Endometrial microvascular endothelial cells (primary cell): ENCODE measurements around the gene DCLRE1B. TPM values are rescaled to one million over a fixed set of nuclear protein-coding genes. Genes with fewer than 3 reads are reported as not detected.
"Not testable (repeated sequence)": the region's sequence is repeated elsewhere in the genome, so short reads cannot be mapped to it uniquely, and the experiment has no call there.

Source experiments
- in situ Hi-C: cut with HindIII; loops from 2 replicates; pipeline ENCODE4 v1.10.0; 2017; ENCODE audit warnings: low sequenced_read_pairs, low pct_unique_long_range_greater_than_20kb; ENCODE audit errors: inconsistent ontology term
- total RNA-seq: library from RNA; depleted of rRNA; stranded (reverse); fragments of >200 nt; gene quantifications from one replicate; pipeline ENCODE4 v1.2.3, GENCODE V29; 2015; ENCODE audit errors: inconsistent ontology term

Gene DCLRE1B
- total RNA-seq, 1 donor from 2014 or later = 8.2 TPM

DNA sequence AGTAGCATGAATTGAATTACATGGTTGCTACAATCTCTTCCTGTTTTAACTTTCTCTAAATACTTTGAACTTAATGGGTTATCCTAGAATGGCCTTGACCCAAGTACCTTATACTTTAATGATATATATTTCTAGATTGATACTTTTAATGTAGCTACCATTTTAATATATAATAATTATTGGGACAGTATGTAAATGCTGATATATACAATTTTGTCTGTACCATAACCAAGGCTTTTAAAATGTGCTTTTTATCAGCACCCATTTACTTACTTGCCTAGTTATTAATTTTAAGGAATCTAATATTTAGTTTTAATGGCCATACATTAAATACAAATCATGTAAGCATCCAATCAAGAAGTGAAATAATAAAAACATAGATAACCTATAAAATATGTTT lies 37.4 kb downstream of the DCLRE1B start:
- in situ Hi-C loops = no loop called here

DNA sequence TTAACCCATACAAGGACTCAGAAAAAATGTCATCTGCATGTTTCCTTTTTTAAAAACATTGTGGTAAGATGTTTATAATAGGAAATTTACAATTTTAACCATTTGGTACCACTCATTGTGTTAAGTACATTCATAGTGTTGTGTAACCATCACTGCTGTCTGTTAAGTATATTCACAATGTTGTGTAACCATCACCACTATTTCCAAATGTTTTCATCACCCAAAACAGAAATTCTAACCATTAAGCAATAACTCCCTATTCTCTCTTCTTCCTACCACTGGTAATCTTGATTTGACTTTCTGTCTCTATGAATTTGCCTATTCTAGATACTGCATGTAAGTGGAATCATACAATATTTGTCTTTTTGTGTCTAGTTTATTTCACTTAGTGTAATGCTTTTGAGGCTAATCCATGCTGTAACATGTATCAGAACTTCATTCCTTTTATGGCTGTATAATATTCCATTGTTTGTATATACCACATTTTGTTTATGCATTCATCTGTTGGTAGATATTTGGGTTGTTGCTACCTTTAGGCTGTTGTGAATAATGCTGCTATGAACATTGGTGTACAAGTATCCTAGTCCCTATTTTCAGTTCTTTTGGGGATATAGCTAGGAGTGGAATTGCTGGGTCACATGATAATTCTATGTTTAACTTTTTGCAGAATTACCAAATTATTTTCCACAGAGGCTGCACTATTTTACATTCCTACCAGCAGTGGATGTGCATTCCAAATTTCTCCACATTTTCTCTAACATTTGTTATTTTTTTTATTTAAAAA lies 38.1 kb downstream of the DCLRE1B start:
- in situ Hi-C loops = no loop called here

DNA sequence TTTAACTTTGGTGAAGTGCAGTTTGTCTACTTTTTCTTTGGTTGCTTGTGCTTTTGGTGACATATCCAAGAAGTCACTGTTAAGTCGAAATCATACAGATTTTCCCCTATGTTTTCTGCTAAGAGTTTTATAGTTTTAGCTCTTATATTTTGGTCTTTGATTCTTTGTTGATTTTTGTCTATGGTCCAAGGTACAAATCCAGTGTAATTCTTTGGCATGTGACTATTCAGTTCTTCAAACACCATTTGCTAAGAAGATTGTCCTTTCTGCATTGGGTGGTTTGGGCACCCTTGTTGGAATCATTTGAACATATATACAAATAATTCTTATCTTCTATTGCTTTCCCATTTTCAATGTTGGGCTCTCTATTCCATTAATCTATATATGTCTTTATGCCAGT lies 40.2 kb downstream of the DCLRE1B start:
- in situ Hi-C loops = no loop called here

DNA sequence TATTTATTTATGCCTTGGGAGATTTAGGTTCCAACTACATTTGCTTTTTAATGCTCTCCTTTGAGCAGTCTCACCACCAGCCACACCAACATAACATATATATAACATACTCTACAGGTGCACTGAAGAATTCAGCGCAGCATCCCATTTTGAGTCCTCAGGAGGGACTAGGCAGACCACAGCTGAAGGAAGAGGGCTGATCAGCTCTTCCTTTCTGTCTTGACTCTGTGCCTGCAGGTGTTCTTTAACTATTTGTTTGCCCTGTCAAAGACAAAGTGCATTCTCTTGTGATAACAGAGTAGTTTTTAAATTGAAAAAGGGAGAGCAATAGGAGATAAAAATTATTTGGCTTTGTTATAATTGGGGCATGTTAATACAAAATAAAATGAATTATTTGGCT lies 41.0 kb downstream of the DCLRE1B start:
- in situ Hi-C loops = no loop called here

DNA sequence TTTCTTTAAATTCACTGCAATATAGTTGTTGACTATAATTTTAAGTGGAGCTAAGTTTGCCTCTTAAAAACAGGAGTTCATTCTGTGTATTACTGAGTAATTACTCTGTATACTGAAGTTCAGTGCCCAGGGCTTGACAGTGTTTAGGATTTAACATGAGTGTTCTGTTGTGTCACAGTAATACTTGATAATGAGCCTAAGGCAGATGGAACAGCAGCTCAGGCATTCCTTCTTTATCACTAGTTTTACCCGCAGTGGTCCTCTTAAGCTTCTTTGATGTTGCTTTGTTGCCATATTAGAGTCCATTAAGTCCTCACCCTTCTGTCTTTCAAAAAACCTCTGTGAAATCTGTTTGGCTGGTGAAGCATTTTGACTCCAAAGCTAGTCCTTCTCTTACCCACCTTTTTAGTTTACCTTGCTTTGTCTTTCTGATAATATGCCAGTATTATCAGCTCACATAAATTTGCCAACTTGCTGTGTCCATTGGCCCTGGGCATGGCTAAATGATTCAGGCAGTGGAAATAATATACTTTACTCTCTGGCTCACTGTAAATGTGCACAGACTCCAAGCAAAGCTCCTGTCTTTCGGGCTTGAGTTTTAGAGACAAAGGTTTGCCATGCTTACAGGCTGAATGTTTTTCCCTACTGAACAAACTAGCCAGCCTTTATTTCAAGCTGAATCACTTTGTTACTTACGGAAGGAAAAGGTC lies 41.7 kb downstream of the DCLRE1B start:
- in situ Hi-C loops = no loop called here

DNA sequence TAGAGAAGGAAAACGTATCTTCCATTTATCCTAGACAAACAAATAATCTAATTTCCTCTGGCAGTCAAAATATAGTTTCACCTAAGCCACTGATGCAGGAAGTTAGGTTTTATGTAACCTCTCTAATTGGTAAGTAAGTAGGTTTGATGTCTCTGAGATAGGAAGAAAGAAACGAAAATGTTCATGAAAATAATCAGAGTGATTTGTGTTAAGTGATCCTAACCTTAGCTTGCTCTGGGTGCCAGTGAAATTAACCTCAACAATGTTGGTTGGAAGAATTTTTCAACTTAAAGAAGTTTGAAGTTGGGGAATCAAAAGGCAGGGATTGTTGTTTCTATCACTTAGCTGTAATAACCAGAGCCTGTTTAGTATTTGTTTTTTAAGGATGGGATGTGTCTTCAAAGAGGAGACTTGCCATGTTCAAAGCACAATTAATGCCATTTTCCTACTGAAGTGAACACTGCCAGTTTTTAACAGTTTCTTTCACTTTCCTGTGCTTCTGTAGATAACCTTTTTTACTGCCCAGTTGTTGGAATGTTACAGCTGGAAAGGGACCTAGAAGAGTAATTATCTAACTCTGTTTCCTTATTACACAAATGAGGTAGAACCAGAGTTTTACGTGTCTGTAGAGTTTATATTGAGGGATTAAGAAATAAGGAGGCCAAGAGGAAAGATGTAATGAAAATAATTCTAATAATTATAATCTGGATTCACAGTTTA lies 42.4 kb downstream of the DCLRE1B start:
- in situ Hi-C loops = no loop called here

DNA sequence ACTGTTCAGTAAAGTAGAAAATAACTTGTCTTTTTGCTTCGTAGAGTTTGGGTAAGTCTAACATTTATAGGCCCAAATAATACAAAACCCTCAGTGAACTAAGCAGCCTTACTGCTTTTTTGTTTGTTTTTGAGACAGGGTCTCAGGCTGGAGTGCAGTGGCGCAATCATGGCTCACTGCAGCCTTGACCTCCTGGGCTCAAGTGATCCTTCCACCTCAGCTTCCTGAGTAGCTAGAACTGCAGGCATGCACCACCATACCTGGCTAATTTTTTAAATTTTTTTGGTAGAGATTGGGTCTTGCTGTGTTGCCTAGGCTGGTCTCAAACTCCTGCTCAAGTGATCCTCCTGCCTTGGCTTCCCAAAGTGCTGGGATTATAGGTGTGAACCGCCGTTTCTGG lies 43.0 kb downstream of the DCLRE1B start:
- in situ Hi-C loops = not testable (repeated sequence)

DNA sequence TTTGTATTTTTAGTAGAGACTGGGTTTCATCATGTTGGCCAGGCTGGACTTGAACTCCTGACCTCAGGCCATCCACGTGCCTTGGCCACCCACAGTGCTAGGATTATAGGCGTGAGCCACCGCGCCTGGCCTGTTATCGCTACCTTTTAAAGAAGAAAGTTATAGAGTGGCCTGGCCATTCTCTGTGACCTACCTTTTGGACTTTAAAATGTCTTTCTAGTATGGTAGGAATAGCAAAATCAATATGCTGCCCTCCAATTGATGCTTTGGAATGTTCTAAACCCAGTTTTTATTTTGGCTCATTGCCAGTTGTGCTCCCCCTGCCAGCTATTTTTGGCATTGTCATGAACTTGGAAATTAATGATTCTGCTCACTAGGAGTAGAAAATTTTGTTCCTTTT lies 43.9 kb downstream of the DCLRE1B start:
- in situ Hi-C loops = no loop called here

DNA sequence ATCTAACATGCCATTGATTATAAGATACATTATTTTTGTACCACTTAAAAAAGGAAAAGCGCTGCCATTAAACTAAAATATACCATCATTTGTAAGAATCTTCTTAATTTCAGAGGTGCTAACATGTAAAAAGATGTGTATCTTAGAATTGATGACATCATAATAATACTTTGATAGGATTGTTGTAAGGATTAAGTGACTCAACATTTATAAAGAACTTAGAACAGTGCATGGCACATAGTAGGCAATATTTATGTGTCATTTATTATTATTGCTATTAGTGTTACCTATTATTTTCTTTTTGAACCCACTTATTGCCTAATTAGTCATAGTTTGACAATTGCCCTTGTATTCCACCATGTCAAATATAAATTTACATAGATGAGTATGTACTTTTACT lies 45.8 kb downstream of the DCLRE1B start:
- in situ Hi-C loops = no loop called here

DNA sequence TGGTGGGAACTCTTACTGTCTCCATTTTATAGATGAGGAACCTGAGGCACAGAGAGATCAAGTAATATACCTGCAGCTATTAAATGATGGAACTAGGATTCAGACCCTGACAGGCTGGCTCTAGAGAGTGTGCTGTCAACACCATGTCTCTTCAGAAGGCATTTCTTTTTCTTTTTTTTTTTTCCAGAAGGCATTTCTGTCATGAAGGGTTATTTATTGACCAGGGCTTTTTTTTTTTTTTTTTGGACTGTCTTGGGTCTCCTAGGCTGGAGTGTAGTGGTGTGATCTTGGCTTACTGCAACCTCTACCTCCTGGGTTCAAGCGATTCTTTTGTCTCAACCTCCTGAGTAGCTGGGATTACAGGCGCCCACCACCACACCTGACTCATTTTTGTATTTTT lies 46.6 kb downstream of the DCLRE1B start:
- in situ Hi-C loops = no loop called here

DNA sequence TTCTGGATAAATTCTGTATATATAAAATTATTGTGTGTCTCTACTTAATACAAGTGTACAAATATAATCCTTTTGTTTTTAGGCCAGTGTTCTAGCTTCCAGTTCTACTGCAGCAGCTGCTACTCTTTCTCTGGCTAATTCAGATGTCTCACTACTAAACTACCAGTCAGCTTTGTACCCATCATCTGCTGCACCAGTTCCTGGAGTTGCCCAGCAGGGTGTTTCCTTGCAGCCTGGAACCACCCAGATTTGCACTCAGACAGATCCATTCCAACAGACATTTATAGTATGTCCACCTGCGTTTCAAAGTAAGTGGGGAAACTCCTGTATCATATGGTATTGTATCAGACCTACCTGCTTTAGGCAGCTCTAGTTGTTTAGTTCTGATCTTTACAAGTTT lies 52.9 kb downstream of the DCLRE1B start:
- in situ Hi-C loops = no loop called here

DNA sequence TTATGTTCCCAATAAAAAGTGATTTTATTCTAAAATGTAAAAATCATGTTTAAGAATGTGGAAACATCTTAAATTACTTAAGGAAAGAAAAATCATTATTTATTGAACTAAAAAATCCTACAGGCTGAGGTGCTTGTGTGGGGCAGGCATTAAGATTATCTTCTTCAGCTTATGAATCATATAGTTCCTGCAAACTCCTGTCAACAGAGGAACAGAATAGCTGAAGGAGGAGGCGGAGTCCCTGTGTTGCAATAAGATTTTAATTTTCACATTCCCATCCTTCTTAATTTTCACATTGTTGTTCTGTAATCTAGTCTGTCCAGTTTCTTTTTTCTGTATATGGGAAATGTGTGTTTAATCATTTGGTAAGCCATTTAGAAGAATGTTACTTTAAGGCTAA lies 53.6 kb downstream of the DCLRE1B start:
- in situ Hi-C loops = no loop called here

DNA sequence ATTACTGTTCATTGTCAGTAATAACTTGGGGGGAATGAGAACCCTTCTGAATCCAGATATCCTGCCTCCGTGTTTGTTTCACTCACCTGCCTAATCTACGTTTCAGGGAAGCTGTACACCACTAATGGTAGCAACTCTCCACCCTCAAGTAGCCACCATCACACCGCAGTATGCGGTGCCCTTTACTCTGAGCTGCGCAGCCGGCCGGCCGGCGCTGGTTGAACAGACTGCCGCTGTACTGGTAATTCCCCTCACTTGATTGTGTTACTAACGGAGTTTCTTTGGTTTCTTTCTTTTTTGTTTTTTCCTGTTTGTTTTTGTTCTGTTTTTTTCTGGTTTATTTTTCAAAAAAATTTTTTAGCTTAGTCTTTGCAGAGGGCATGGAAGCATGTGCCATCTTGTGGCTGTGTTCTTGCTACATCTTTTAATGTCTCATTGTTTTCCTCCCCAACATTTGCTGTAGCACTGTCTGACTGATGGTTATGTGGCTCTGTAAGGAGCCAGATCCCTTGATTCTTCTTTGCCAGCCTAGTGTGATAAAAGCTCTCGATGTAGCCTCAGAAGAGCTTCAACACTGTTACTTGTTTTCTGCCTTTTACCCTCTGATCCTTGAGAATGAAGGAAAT lies 58.3 kb downstream of the DCLRE1B start:
- in situ Hi-C loops = no loop called here

Other genes with a start within 250 kb of the DCLRE1B start
- gene PHTF1, start 145.8 kb upstream of the DCLRE1B start, total RNA-seq = 37.2 TPM
- gene RSBN1, start 92.8 kb upstream of the DCLRE1B start, total RNA-seq = 8.9 TPM
- gene PTPN22, start 33.6 kb upstream of the DCLRE1B start, total RNA-seq = 26.9 TPM
- gene BCL2L15, start 17.7 kb upstream of the DCLRE1B start, total RNA-seq = under 0.01 TPM
- gene AP4B1, start 527 bp upstream of the DCLRE1B start, total RNA-seq = 60.0 TPM
- gene HIPK1, start 24.0 kb downstream of the DCLRE1B start, total RNA-seq = 31.6 TPM
- not detected for gene OLFML3, start 74.1 kb downstream of the DCLRE1B start, total RNA-seq
- not detected for gene SYT6, start 248.5 kb downstream of the DCLRE1B start, total RNA-seq